ENCODE results near the gene MAP7D1. TPM values are rescaled to one million over a fixed set of nuclear protein-coding genes. Genes with fewer than 3 reads are reported as not detected.

The MAP7D1 gene
- total RNA-seq, 4 donors from 2014 or later, result 74.3 to 187 (median 86.0) TPM

DNA sequence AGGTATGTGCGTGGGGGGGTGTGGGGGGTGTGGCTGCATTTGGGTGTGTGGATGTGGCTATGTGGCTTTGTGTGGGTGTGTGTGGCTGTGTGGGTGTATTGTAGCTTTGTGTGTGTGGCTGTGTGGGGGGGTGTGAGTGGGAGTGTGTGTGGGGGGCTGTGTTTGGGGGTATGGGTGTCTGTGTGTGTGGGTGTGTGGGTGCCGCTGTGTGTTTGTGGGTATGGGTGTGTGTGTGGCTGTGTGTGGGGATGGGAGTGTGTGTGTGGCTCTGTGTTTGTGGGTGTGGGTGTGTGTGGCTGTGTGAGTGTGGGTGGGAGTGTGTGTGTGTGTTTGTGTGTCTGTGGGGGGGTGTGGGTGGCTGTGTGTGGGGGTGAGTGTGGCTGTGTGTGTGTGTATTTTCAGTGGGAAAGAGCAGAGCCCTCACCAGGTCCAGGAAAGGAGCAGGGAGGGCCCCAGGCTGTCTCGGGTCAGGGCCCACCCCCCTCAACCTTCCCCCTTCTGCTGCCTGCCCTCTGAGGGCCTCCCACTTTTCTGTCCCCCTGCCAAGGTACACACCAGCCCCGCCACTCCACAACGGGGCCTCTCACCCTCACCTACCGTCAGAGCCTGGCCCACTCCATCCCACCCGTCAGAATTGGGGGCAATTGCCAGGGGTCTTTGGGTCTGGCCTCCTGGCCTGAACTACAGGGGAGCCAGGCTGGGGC, 29.0 kb upstream of the MAP7D1 start:
- Histone ChIP-seq H3K36me3 (no peaks in the 10 kb centered on the region), H3K27ac (no peak overlapping the region), H3K4me1 (peaks cover 0 to 9% (median 7%) of the 10 kb centered on the region in 4 donors), H3K27me3 (peaks cover 20% of the 10 kb centered on the region), H3K9me3 (no peaks in the 10 kb centered on the region), H3K4me3 (no peak overlapping the region)
- TF ChIP-seq POLR2A (IDR thresholded peaks at IDR 0.05) (no peak), EP300 (IDR thresholded peaks at IDR 0.05; ENCODE audit: low read depth) (no peak), POLR2AphosphoS5 (IDR thresholded peaks at IDR 0.05) (no peak)
- TF ChIP-seq, protein P1, sequence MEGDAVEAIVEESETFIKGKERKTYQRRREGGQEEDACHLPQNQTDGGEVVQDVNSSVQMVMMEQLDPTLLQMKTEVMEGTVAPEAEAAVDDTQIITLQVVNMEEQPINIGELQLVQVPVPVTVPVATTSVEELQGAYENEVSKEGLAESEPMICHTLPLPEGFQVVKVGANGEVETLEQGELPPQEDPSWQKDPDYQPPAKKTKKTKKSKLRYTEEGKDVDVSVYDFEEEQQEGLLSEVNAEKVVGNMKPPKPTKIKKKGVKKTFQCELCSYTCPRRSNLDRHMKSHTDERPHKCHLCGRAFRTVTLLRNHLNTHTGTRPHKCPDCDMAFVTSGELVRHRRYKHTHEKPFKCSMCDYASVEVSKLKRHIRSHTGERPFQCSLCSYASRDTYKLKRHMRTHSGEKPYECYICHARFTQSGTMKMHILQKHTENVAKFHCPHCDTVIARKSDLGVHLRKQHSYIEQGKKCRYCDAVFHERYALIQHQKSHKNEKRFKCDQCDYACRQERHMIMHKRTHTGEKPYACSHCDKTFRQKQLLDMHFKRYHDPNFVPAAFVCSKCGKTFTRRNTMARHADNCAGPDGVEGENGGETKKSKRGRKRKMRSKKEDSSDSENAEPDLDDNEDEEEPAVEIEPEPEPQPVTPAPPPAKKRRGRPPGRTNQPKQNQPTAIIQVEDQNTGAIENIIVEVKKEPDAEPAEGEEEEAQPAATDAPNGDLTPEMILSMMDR (IDR thresholded peaks at IDR 0.05), result no peak
- in situ Hi-C loops (cut with MboI; ENCODE audit: low pct_ligation_motif_present in 1 of 4, low pct_unique_long_range_greater_than_20kb in 1 of 4, low sequenced_read_pairs in 3 of 4) (no loop called here), intact Hi-C loops (cut with DNase I; ENCODE audit: low total_unique reads) (no loop called here)
- DNase-seq, result no peak
- 63% methylated on average over 7 of the region's 7 CpGs; no CpG with 5 or more reads in 1 of the 2 donors for WGBS, 2 donors (ENCODE audit: low coverage in 1 of 2)

DNA sequence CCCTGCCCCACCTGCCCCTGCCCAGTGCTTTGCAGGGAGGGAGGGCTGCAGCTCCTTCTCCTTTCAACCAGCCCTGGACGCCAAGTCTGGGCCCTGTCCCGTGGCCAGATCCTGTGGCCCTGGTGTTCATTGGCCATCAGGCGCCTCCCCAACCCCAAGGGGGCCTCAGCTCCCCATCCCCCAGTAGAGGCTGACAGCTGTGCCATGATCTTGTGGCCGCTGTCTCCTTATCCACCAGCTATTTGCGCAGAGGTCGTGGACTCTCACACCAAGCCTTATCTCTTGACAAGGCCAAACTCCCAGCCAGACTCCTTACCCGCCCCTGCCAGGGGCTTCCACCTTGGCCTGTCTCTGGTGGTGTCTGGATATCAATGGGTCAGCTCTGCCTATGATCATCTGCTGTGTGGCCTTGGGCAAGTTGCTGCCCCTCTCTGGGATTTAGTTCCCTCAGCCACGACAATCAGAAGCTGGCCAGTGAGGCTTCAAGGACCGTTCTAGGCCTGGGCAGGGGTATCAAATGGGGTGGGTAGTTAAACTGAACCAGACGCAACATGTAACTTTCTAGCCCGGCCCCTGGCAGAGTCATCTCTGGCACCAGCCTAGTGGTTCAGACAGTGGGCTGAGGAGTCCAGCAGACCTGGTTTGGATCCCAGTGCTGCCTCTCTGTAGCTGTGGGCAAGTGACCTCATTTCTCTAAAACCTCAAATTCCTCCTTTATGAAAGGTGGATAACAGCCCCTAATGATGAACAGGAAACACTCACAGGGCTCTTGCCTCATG, 27.6 kb upstream of the MAP7D1 start:
- Histone ChIP-seq H3K36me3 (no peaks in the 10 kb centered on the region), H3K9me3 (no peaks in the 10 kb centered on the region), H3K27ac (no peak overlapping the region), H3K4me3 (no peak overlapping the region), H3K4me1 (peaks cover 0 to 13% (median 10%) of the 10 kb centered on the region in 4 donors), H3K27me3 (peaks cover 20% of the 10 kb centered on the region)
- no peak for TF ChIP-seq POLR2AphosphoS5 (IDR thresholded peaks at IDR 0.05)
- no peak for TF ChIP-seq EP300 (IDR thresholded peaks at IDR 0.05; ENCODE audit: low read depth)
- no peak for TF ChIP-seq POLR2A (IDR thresholded peaks at IDR 0.05)
- TF ChIP-seq, protein P1 (IDR thresholded peaks at IDR 0.05), result no peak
- intact Hi-C loops (cut with DNase I; ENCODE audit: low total_unique reads) (no loop called here), in situ Hi-C loops (cut with MboI; ENCODE audit: low pct_ligation_motif_present in 1 of 4, low pct_unique_long_range_greater_than_20kb in 1 of 4, low sequenced_read_pairs in 3 of 4) (no loop called here)
- no peak for DNase-seq
- 80 to 87% methylated on average over 2 to 11 of the region's 11 CpGs for WGBS, 2 donors (ENCODE audit: low coverage in 1 of 2)

DNA sequence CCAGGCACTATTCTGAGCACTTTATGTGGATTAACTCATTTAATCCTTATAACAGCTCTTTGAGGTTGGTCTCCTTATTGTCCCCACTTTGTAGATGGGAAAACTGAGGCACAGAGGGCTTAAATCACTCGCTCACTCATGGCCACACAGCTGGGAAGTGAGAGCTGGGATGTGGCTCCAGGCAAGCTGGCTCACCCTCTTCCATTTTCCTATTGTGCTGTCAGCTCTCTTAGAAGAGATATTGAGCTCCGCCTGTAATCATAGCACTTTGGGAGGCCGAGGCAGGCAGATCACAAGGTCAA, 27.1 kb upstream of the MAP7D1 start:
- Histone ChIP-seq H3K9me3 (no peaks in the 10 kb centered on the region), H3K27me3 (peaks cover 19% of the 10 kb centered on the region), H3K4me1 (peaks cover 0 to 19% (median 13%) of the 10 kb centered on the region in 4 donors), H3K4me3 (no peak overlapping the region), H3K36me3 (no peaks in the 10 kb centered on the region), H3K27ac (no peak overlapping the region)
- TF ChIP-seq, protein P1 (IDR thresholded peaks at IDR 0.05), result no peak
- TF ChIP-seq EP300 (IDR thresholded peaks at IDR 0.05; ENCODE audit: low read depth) (no peak), POLR2AphosphoS5 (IDR thresholded peaks at IDR 0.05) (no peak)
- in situ Hi-C loops (cut with MboI; ENCODE audit: low pct_ligation_motif_present in 1 of 4, low pct_unique_long_range_greater_than_20kb in 1 of 4, low sequenced_read_pairs in 3 of 4) (no loop called here), intact Hi-C loops (cut with DNase I; ENCODE audit: low total_unique reads) (no loop called here)
- 80 to 100% methylated on average over 1 to 3 of the region's 3 CpGs for WGBS, 2 donors (ENCODE audit: low coverage in 1 of 2)
- DNase-seq, result no peak

DNA sequence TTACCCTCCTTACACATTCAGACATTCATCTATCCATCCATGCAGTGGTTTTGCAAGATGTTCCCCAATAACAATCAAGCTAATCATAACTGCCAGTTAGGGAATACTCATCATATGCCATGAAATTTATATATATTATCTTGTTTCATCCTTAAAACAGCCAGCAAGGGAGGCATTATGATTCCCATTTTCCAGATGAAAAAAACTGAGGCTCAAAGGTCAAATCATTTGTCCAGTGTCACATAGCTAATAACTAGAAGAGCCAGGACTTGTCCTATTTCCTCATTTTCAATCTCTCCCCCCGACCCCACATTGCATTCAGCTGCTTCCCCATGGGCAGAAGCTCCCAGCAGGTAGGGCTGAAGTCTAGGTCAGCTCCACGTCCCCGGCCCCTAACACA, 23.9 kb upstream of the MAP7D1 start:
- 50 to 75% methylated on average over 1 to 3 of the region's 3 CpGs for WGBS, 2 donors (ENCODE audit: low coverage in 1 of 2)
- Histone ChIP-seq H3K36me3 (peaks cover 0 to 1% (median 0%) of the 10 kb centered on the region in 4 donors), H3K4me1 (peaks cover 0 to 33% (median 16%) of the 10 kb centered on the region in 4 donors), H3K4me3 (no peak overlapping the region), H3K27ac (no peak overlapping the region), H3K9me3 (no peaks in the 10 kb centered on the region), H3K27me3 (no peaks in the 10 kb centered on the region)
- in situ Hi-C loops (cut with MboI; ENCODE audit: low pct_ligation_motif_present in 1 of 4, low pct_unique_long_range_greater_than_20kb in 1 of 4, low sequenced_read_pairs in 3 of 4), result no loop called here
- DNase-seq, result no peak
- TF ChIP-seq, protein P1 (IDR thresholded peaks at IDR 0.05), result no peak
- intact Hi-C loops (cut with DNase I; ENCODE audit: low total_unique reads), result no loop called here

Data from transverse colon (tissue), 4 donors.